Trophoblast cell (in vitro differentiated cells and primary cell): Measurements from ENCODE around the gene GFPT1.
"Not testable (repeated sequence)": the region's sequence is repeated elsewhere in the genome, so short reads cannot be mapped to it uniquely, and the experiment has no call there.

Experiments
- DNase-seq, 2 donors: peaks; one replicate each; pipeline ENCODE4 v3.0.0-alpha.2; 2016
- H2AFZ ChIP-seq: 2 replicates; pipeline ENCODE4 v1.6.1; 2013; ENCODE audit warnings: low read length, moderate library complexity, mild to moderate bottlenecking; ENCODE audit not compliant: insufficient read depth, poor library complexity
- H2AK5ac ChIP-seq: 2 replicates; pipeline ENCODE4 v1.6.1; 2013; ENCODE audit warnings: mild to moderate bottlenecking, low read length
- H2BK120ac ChIP-seq: 2 replicates; pipeline ENCODE4 v1.6.1; 2013; ENCODE audit warnings: low read length, mild to moderate bottlenecking, moderate library complexity; ENCODE audit not compliant: insufficient read depth, poor library complexity
- H2BK12ac ChIP-seq: 2 replicates; pipeline ENCODE4 v1.6.1; 2013; ENCODE audit warnings: mild to moderate bottlenecking, low read length, moderate library complexity
- H2BK5ac ChIP-seq: 2 replicates; pipeline ENCODE4 v1.6.1; 2013; ENCODE audit warnings: low read length, low read depth, moderate library complexity, mild to moderate bottlenecking; ENCODE audit not compliant: poor library complexity
- H3K14ac ChIP-seq: 2 replicates; pipeline ENCODE4 v1.6.1; 2013; ENCODE audit warnings: mild to moderate bottlenecking, low read length
- H3K18ac ChIP-seq: 2 replicates; pipeline ENCODE4 v1.6.1; 2013; ENCODE audit warnings: mild to moderate bottlenecking, low read length
- H3K23ac ChIP-seq: 2 replicates; pipeline ENCODE4 v1.6.1; 2013; ENCODE audit warnings: low read length
- H3K27ac ChIP-seq: 2 replicates; pipeline ENCODE4 v1.5.1; 2013; ENCODE audit warnings: low read depth, mild to moderate bottlenecking, inconsistent platforms, low read length, moderate library complexity
- H3K27me3 ChIP-seq: 2 replicates; pipeline ENCODE4 v1.6.1; 2013; ENCODE audit warnings: inconsistent platforms, mild to moderate bottlenecking, low read length, moderate library complexity; ENCODE audit not compliant: insufficient read depth
- H3K36me3 ChIP-seq, 2 experiments: 1 replicate in 1 of 2; 2 replicates in 1 of 2; pipeline ENCODE4 v1.6.1; 2013; ENCODE audit warnings: low read length in 2 of 2, mild to moderate bottlenecking in 2 of 2, moderate library complexity in 1 of 2; ENCODE audit not compliant: insufficient read depth in 2 of 2, control insufficient read depth in 1 of 2
- H3K4ac ChIP-seq: 2 replicates; pipeline ENCODE4 v1.6.1; 2013; ENCODE audit warnings: low read depth, mild to moderate bottlenecking, low read length, moderate library complexity
- H3K4me1 ChIP-seq, 2 experiments: 1 replicate in 1 of 2; 2 replicates in 1 of 2; pipeline ENCODE4 v1.6.1; 2013; ENCODE audit warnings: low read length in 2 of 2, mild to moderate bottlenecking in 2 of 2, moderate library complexity in 1 of 2; ENCODE audit not compliant: insufficient read depth in 2 of 2, control insufficient read depth in 1 of 2
- H3K4me2 ChIP-seq: 2 replicates; pipeline ENCODE4 v1.6.1; 2013; ENCODE audit warnings: inconsistent platforms, mild to moderate bottlenecking, low read length, moderate library complexity
- H3K4me3 ChIP-seq: 2 replicates; pipeline ENCODE4 v1.5.1; 2013; ENCODE audit warnings: mild to moderate bottlenecking, low read depth, low read length, inconsistent platforms
- H3K79me1 ChIP-seq: one replicate; pipeline ENCODE4 v1.6.1; 2013; ENCODE audit warnings: low read length
- H3K79me2 ChIP-seq: 2 replicates; pipeline ENCODE4 v1.6.1; 2013; ENCODE audit warnings: low read length, mild to moderate bottlenecking; ENCODE audit not compliant: control insufficient read depth, insufficient read depth, poor library complexity
- H3K9ac ChIP-seq: 2 replicates; pipeline ENCODE4 v1.6.1; 2013; ENCODE audit warnings: mild to moderate bottlenecking, low read length
- H3K9me3 ChIP-seq: 2 replicates; pipeline ENCODE4 v1.6.1; 2013; ENCODE audit warnings: low read depth, mild to moderate bottlenecking, control low read depth, inconsistent platforms, low read length; ENCODE audit not compliant: insufficient read depth
- H4K12ac ChIP-seq: 2 replicates; pipeline ENCODE4 v1.6.1; 2013; ENCODE audit warnings: low read depth, mild to moderate bottlenecking, low read length, moderate library complexity
- H4K8ac ChIP-seq: 2 replicates; pipeline ENCODE4 v1.6.1; 2013; ENCODE audit warnings: low read depth, mild to moderate bottlenecking, low read length, moderate library complexity
- H4K91ac ChIP-seq: one replicate; pipeline ENCODE4 v1.6.1; 2013; ENCODE audit warnings: low read depth, mild to moderate bottlenecking, low read length, moderate library complexity
- WGBS: extraction: QIAGEN DNeasy Blood & Tissue Kit; methylation state at CpG from one replicate; pipeline ENCODE4 v1.1.7; 2013; ENCODE audit warnings: missing lambda C conversion rate; ENCODE audit not compliant: insufficient read length, insufficient coverage; ENCODE audit errors: extremely low coverage; 5-methylcytosine and 5-hydroxymethylcytosine counted together

GFPT1 gene

DNA sequence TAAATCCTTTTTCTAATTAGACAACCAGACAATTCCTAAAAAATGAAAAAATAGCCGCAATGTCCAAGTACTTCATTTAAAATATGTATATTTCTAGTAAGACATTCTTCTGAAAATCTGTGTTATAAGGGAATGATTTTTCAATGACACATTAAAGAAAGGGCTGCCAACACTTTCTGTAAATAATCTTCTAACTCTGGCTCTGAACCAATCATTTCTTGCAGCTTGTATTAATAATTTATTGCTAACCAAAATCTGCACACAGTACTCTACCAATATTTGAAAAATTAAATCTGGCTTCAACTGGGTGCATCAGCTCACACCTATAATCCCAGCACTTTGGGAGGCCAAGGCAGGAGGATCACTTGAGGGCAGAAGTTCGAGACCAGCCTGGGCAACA is 42.0 kb upstream of the GFPT1 start:
- no CpG with 5 or more reads among the region's 2 CpGs for WGBS
- no peaks in the 10 kb centered on the region for H3K79me2 ChIP-seq
- peaks cover 15 to 20% of the 10 kb centered on the region in 2 experiments for H3K36me3 ChIP-seq
- H3K79me1 ChIP-seq: no peaks in the 10 kb centered on the region
- no peak overlapping the region for H3K18ac ChIP-seq
- no peak overlapping the region for H2BK5ac ChIP-seq
- H3K4ac ChIP-seq: no peak overlapping the region
- H2AFZ ChIP-seq: no peak overlapping the region
- no peak overlapping the region for H3K4me2 ChIP-seq
- no peak overlapping the region for H2BK12ac ChIP-seq
- no peak overlapping the region for H3K27ac ChIP-seq
- H4K12ac ChIP-seq: no peak overlapping the region
- no peak overlapping the region for H3K23ac ChIP-seq
- H4K91ac ChIP-seq: no peak overlapping the region
- DNase-seq: no peak
- no peaks in the 10 kb centered on the region for H3K4me1 ChIP-seq
- no peaks in the 10 kb centered on the region for H3K27me3 ChIP-seq
- H3K9ac ChIP-seq: no peak overlapping the region
- H4K8ac ChIP-seq: no peak overlapping the region
- no peaks in the 10 kb centered on the region for H3K9me3 ChIP-seq
- H2AK5ac ChIP-seq: no peak overlapping the region
- H3K14ac ChIP-seq: no peak overlapping the region
- no peak overlapping the region for H3K4me3 ChIP-seq
- H2BK120ac ChIP-seq: no peak overlapping the region

DNA sequence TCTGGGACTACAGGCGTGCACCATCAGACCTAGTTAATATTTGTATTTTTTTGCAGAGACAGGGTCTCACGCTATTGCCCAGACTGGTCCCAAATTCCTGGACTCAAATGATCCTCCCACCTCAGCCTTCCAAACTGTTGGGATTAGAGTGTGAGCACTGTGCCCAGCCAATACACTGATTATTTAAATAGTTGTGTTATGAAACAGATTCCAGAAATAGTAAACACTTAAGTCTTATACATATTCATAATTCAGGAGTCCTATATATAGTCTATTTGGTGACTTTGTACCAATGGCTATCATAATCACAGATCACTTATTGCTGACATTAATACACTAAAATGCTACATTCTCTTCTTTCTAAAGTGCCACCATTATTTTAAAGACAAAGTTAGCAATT is 37.4 kb upstream of the GFPT1 start:
- Histone ChIP-seq H2AK5ac (no peak overlapping the region), H3K27me3 (no peaks in the 10 kb centered on the region), H3K9ac (no peak overlapping the region), H2AFZ (no peak overlapping the region), H3K9me3 (no peaks in the 10 kb centered on the region), H3K4me3 (no peak overlapping the region), H3K27ac (no peak overlapping the region), H3K79me2 (no peaks in the 10 kb centered on the region), H2BK12ac (no peak overlapping the region), H3K4me1 (no peaks in the 10 kb centered on the region), H4K91ac (no peak overlapping the region), H3K23ac (no peak overlapping the region), H3K79me1 (no peaks in the 10 kb centered on the region), H2BK120ac (no peak overlapping the region), H3K36me3 (peaks cover 17 to 21% of the 10 kb centered on the region in 2 experiments), H4K12ac (no peak overlapping the region), H3K4ac (no peak overlapping the region), H2BK5ac (no peak overlapping the region), H4K8ac (no peak overlapping the region), H3K18ac (no peak overlapping the region), H3K14ac (no peak overlapping the region), H3K4me2 (no peak overlapping the region)
- no peak for DNase-seq
- WGBS: no CpG with 5 or more reads among the region's 2 CpGs

DNA sequence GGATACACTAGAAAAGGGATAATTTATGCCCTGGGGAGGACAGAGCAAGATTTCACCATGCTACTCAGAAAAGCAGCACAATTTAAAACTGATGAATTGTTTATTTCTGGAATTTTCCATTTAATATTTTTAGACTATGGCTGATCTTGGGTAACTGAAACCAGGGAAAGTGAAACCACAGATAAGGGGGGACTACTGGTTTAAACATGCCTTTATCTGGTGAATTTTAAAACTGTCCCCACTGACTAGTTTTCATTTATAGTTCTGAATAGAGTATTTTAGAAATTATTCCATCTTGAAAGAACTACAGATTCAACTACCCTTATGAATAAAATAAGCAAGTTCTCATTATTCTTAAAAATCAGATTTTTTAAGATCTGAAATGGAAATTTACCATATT is 35.2 kb upstream of the GFPT1 start:
- no peak overlapping the region for H4K12ac ChIP-seq
- H3K14ac ChIP-seq: no peak overlapping the region
- H3K79me2 ChIP-seq: no peaks in the 10 kb centered on the region
- no peak overlapping the region for H2AFZ ChIP-seq
- H3K9me3 ChIP-seq: no peaks in the 10 kb centered on the region
- no peaks in the 10 kb centered on the region for H3K27me3 ChIP-seq
- no peak overlapping the region for H3K18ac ChIP-seq
- H3K4me1 ChIP-seq: no peaks in the 10 kb centered on the region
- H3K79me1 ChIP-seq: no peaks in the 10 kb centered on the region
- H3K4me2 ChIP-seq: no peak overlapping the region
- no peak overlapping the region for H3K23ac ChIP-seq
- no peak overlapping the region for H2AK5ac ChIP-seq
- no peak overlapping the region for H3K9ac ChIP-seq
- H2BK12ac ChIP-seq: no peak overlapping the region
- H3K4ac ChIP-seq: no peak overlapping the region
- H3K36me3 ChIP-seq: peaks cover 14 to 26% of the 10 kb centered on the region in 2 experiments
- H2BK5ac ChIP-seq: no peak overlapping the region
- no peak for DNase-seq
- no peak overlapping the region for H2BK120ac ChIP-seq
- no peak overlapping the region for H4K8ac ChIP-seq
- H3K4me3 ChIP-seq: no peak overlapping the region
- no peak overlapping the region for H3K27ac ChIP-seq
- H4K91ac ChIP-seq: no peak overlapping the region

DNA sequence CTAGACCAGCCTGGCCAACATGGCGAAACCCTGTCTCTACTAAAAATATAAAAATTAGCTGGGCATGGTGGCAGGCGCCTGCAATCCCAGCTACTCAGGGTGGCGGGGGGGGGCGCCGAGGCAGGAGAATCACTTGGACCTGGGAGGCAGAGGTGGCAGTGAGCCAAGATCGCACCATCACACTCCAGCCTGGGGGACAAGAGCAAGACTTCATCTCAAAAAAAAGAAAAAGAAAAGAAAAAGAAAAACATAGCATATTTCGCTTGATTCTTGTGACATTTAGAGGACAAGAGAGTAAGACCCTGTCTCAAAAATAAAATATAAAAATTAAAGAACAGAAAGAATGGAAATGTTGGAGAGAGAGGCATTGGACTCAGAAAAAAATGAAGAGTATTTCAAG is 32.1 kb upstream of the GFPT1 start:
- not testable (repeated sequence) for H2AK5ac ChIP-seq, H3K9me3 ChIP-seq, H3K4me1 ChIP-seq, H3K4me3 ChIP-seq, H3K9ac ChIP-seq, H3K4ac ChIP-seq, H3K23ac ChIP-seq, H2BK5ac ChIP-seq, H3K14ac ChIP-seq, H4K12ac ChIP-seq, H3K27ac ChIP-seq, H4K8ac ChIP-seq, H3K79me1 ChIP-seq, H3K4me2 ChIP-seq, H2AFZ ChIP-seq, H2BK12ac ChIP-seq, H3K27me3 ChIP-seq, H2BK120ac ChIP-seq, H3K79me2 ChIP-seq, H3K18ac ChIP-seq, H4K91ac ChIP-seq, DNase-seq
- H3K36me3 ChIP-seq: peaks cover 12 to 24% of the 10 kb centered on the region in 2 experiments
- WGBS: no CpG with 5 or more reads among the region's 7 CpGs
